HL-60/S4 treated with phorbol 12-myristate 13-acetate at 8.2 ng/mL for 4 days and 3 days (cell line): Measurements from ENCODE around the gene CPN2.

Experiments
- in situ Hi-C: fragments of 300-500 bp; cut with MboI; formaldehyde crosslinking; loops from 2 replicates; pipeline ENCODE4 v1.15.0; 2022; ENCODE audit warnings: low sequenced_read_pairs

CPN2 gene

DNA sequence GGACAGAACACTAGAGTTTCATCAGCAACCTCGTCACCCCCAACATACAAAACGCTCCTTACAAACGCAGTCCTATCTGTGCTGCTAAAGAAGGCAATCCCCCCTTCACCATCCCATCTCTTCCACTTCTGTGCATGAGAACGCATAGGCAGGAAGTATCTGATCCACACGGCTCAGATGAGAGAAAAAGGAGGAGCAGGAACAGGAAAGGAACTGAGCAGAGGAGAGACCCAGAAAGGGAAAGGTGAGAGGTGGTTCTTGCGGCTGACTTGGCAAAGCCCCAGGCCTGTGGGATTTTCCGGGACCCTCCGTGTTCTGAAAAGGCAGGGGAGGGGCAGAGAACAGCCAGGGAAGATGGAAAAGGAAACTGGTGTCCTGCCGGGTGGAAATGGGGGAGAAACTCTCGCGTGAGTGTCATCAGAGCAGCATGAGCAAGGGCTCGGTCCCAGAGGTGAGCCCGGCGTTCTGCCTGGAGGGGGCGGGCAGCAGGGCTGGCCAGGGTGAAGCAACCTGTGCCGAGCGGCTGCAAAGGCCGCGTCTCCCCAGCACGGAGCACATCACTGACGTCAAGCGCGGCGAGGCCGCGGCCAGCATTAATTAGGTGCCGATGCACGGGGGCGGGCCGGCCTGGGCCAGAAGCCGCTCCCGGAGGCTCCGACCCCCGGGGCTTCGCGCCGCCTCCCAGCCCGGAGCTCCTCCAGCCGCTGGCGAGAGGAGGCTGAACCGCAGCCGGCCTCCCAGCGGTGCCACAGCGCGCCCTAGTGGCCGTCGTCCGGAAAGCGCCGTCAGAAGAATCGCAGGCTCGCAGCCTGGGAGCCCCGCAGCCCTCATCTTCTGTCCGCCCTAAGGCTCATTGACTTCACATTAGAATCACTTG is 35.8 kb downstream of the CPN2 start:
- in situ Hi-C loops, result loop anchor here (5.0 to 25.0 kb wide), 2 partner anchors 528 to 653 kb away; no protein-coding TSS in a partner anchor

DNA sequence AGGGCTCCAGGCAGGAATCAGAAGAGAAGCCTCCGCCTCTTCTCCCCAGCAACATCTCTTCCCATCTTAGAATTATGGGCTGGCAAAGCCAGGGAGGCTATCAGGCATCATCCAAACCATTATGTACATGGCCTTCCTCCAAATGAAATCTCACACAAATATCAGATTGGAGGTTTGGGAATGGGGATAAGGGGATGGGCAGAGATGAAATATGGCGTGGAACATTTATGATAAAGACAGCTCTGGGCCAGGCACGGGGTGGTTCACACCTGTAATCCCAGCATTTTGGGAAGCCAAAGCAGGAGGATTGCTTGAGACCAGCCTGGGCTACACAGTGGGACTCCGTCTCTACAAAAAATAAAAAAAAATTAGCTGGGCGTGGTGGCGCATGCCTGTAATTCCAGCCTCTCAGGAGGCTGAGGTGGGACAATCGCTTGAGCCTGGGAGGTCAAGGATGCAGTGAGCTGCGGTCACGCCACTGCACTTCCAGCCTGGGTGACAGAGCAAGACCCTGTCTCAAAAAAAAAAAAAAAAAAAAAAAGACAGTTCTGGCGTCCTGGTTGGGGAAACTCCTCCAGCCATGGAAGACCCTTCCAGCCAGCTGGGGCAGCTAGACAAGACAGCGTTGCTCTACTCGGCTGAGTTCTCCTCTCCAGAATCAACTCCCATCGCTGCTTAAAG is 36.6 kb downstream of the CPN2 start:
- in situ Hi-C loops, result loop anchor here (5.0 to 25.0 kb wide), 2 partner anchors 527 to 652 kb away; no protein-coding TSS in a partner anchor

DNA sequence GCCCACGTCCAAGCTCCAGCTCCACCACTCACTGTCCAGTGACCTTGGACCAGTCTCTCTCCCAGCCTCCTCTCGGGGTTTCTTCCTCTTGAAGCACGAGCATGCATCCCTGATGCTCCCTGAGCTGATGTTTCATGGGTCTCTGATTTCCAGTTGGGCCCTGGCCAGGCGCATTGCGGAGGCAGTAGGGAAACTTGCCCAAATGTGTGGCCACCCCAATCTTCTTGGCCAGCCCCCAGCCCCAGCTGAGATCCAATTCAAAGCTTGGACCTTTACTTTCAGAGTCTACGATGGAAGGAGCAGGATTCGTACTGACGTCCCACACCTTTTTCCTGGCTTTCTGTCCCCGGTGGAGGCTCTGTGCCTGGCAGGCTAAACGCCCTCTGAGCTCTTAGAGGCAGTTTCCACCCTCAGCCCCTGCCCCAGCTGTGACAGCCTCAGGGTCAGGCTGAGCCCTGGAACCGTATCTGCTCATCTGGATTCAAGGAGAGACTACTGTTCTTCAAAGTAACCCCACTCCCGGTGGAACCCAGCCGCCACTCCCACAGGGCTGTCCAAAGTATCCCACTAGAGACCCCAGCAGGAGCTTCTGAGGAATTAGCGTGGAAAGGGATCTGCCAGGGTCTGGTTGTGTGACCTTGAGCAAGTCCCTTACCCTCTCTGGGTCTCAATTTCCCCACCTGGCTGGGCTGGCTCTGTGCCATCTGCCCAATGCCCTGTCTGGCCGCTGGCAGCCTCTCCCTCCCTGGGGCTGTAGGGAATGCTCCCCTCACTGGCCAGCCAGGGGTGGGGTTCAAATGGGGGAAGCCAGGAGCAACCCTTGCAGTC is 37.4 kb downstream of the CPN2 start:
- in situ Hi-C loops, result loop anchor here (25.0 kb wide), 1 partner anchor 651 kb away; no protein-coding TSS in a partner anchor

DNA sequence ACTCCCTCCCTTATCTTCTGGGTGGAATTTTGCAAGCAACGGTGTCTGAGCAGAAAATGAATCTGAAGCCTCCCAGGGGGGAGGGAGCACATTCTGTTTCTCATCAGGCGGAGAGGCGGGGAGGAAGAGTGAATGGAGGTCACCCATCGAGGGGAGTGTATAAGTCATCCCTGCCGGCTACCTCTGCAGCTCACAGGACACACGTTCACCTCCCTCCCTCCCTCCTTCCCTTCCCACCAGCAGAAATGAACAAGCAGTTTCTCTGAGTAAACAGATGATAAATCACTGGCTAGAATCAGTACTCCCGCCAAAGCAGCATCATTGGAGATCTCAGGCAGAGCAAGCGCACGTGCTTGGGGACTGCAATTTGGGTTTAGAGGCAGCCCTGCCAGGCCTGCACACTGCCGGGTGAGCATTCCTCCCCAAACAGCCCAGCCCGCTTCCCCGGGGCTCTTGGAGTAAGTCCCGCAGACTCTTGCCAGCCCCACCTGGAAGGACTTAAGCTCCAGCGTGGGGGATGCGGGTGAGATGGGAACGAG is 38.3 kb downstream of the CPN2 start:
- in situ Hi-C loops, result loop anchor here (25.0 kb wide), 1 partner anchor 651 kb away; no protein-coding TSS in a partner anchor

DNA sequence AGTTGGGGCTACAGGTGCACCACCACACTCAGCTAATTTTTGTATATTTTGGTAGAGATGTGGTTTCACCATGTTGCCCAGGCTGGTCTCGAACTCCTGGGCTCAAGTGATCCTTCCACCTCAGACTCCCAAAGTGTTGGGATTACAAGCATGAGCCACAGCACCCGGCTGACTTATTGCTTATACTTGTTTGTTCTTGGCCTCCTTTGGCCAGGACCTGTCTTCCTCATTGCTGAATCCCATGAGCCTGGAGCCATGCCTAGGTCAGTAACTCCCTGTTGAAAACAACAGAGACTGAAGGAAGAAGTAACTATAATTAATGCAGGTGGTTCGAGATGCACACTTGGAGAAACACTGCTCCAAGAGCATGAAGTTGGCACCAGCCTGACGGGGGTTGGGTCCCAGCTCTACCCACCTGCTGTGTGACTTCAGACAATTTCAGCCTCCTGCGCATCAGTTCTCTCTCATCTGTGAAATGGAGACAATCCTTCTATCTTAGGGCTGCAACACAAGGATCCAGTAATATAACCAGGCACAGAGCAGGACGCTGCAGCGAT is 38.9 kb downstream of the CPN2 start:
- in situ Hi-C loops, result loop anchor here (25.0 kb wide), 1 partner anchor 650 kb away; no protein-coding TSS in a partner anchor

DNA sequence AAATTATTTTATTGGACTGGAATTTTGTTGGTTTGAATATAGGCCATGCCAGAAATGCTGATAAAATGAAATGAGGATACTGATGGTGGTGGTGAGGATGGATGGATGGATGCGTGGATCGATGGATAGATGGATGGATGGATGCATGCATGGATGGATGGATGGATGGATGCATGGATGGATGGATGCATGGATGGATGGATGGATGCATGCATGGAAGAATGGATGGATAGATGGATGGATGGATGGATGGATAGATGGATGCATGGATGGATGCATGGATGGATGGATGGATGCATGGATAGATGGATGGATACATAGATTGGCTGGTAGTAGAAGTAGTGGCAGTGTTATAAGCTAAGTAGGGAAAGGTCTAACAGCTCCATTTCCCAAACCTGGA is 40.1 kb downstream of the CPN2 start:
- in situ Hi-C loops, result loop anchor here (25.0 kb wide), 1 partner anchor 649 kb away; no protein-coding TSS in a partner anchor

DNA sequence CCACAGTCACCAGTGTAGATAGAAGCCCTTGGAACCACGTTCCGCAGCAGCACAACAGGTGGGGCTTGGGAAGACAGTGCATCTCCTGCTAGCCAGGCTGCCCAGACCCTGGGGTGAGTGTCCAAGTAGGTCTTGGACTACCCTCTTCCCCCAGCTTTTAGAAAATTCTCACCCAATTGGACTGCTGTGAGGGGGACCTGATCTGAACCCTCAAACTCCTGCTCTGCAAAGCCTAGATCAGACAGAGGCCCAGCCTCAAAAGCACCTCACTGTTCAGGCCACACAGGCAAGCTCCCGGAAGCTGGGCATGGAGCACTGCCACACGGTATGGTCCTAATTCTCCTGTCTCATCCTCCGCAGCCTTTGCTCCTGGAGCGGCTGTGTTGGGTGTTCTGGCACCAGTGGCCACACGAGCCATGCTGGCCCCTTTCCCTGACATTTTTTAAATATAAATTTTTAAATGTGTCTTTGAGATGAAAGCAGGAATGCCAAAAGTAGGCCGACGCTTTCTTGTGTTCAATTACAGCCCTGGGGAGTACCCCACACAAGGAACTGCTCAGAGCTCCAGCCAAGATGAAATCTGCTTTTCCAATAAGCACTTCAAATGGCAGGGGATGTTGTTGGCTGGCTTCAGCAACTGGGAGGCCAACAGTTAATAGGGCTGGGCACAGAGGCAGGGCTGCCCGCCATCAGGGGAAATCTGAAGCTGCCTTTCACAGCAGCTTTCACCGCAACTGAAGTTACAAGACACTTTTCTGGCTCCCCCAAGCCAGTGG is 40.9 kb downstream of the CPN2 start:
- in situ Hi-C loops, result loop anchor here (25.0 kb wide), 1 partner anchor 648 kb away; no protein-coding TSS in a partner anchor

DNA sequence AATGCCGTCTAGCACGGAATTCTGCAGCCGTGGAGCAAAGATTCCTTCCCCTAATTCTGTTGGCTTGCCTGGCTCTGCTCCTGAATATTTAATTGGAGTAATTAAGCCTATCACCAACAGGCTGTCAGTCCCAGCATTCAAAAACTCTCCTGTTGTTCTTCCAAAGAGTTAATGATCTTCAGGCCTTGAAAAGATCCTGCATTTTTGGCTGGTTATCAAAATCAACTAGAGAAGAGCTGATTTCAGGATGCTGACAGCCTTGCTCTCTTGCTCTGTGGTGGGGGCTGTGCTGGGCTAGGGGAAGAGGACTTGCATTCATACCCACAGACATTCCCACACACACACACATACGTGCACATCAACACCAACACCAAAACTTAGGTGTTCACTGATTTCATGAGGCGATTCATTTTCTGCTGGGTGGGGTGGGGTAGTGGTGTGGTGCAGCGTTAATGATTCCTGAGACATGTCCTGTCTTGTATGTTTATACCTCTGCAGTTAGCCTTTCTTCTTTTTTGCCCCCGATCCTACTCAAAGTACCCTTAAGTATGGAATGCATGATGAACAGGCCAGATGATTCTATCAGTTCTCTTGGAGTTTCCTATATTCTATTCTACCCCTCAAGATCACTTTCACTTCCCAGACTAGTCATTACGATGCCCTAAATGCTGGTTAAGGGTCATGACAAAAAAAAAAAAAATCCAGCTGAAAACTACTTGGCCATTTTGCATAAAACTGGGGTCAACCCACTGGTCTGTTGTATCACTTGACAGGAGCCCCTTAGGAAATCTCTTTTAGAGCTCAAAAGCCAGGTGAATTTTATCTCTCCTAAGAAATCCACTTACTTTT is 42.3 kb downstream of the CPN2 start:
- in situ Hi-C loops, result loop anchor here (25.0 kb wide), 1 partner anchor 647 kb away; no protein-coding TSS in a partner anchor

DNA sequence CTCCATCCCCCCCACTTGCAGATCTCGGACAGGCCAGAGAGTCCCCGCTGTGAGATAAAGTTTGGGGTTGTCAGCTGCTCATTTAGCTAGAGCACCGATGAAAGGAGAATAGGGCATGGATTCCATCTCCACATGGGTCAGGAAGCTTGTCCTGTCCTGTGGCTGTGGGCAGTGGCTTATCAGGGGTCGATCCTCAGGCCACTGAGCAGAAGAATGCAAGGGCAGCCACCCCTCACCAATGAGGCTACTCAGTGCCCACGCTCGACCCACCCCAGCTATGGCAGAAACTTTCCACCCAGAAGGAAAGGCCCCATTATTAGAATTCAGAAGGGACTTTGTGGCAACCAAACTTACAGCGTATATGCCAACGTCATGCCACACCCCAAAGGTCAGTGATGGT is 43.3 kb downstream of the CPN2 start:
- in situ Hi-C loops, result loop anchor here (25.0 kb wide), 1 partner anchor 646 kb away; no protein-coding TSS in a partner anchor

DNA sequence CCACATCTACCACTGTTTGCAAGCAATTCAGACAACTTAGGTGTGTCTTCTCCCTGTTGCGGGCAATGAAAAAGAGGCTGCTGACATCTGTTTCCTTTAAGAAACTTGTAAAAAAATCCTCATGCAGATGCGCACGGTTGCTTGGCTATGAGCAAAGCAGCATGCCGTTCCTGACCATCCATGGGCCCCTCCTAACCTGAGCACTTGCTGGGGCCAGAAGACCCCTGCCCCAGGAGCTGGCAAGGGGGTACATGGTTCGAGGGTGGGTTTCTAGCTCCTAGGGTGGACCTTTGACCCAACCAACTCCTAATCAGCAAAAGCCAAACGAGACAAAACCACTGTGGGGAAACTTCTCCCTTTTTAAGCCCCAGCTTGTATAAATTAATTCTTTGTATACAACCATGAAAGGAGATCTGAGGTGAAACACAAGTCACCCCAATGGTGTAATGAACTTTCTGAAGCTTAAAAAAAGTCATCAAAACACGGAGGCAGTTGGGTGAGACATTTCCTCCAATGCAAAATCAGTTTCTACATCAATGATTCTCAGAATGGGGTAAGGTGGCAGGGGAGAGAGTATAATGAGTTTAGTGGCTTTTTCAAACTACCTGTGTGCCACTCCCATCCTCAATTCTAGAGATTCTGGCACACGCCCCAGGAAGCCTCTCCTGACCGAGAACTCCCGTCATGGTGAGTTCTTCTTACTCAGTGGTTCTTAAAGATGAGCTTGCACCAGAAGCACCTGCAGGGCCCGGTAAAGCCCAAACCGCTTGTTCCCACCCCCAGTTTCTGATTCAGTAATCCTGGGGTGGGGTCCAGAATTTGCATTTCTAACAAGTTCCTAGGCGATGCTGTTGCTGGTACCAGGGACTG is 44.1 kb downstream of the CPN2 start:
- in situ Hi-C loops, result loop anchor here (25.0 kb wide), 1 partner anchor 645 kb away; no protein-coding TSS in a partner anchor

DNA sequence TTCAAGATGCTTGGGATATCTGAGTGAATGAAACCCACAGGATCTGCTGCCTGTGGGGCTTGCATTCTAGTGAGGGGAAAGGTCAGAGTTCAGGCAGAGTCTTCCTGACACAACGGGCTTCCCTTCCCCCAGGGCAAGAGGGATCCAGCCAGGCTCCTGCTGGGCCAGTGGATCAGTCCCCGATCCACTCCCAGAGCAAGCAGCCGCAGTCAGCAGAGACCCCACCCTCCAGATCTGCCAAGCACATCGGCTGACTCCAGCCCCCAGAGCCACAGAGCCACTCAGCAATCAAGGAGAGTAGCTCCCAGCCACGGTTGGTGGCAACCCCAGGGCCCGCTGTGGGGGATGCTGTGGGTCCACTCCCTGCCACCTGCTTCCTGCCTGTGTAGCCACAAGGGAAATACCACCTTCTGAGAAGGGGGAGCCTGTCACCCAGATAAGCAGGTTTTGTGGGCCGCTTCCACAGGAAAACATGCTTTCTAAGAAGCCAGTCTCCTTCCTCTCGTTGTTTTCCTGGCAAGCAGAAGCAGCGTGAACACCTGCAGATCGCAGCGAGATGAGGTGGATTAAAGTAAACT is 44.9 kb downstream of the CPN2 start:
- in situ Hi-C loops, result loop anchor here (25.0 kb wide), 1 partner anchor 644 kb away; no protein-coding TSS in a partner anchor

DNA sequence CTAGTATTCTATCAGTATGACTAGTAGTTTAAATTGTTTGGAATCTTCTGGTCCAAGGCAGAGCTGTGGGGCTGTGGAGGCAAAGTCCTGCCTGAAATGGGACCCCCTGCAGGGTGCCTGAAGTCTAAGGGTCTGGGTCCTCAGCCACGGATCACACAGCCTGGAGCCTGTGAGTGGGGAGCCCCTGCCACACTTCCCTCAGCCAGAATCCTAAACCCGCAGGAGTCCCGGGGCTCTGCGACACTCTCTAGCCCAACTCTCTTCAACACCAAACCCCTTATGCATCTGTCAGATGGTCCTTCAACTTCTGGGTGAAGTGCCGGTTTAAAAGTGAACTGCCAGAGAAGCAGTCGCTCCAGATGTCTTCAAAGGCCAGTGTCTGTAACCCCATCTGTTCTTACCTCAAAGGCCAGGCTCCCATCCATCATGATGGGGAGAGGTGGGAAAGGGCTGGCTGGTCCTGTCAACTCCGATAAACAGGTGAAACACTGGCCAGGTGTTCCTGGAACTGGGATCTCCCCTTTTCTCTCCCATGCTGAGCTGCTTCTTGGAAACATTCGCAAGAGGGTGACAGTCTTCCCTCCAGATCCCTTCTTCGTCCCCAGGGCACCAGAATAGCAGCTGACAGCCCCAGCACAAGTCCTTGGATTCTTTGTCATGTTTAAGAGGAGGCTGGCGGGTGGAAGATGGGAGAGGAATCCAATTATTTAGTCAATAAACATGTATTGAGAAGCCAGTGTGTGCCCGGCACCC is 45.6 kb downstream of the CPN2 start:
- in situ Hi-C loops, result loop anchor here (25.0 kb wide), 1 partner anchor 643 kb away; no protein-coding TSS in a partner anchor

DNA sequence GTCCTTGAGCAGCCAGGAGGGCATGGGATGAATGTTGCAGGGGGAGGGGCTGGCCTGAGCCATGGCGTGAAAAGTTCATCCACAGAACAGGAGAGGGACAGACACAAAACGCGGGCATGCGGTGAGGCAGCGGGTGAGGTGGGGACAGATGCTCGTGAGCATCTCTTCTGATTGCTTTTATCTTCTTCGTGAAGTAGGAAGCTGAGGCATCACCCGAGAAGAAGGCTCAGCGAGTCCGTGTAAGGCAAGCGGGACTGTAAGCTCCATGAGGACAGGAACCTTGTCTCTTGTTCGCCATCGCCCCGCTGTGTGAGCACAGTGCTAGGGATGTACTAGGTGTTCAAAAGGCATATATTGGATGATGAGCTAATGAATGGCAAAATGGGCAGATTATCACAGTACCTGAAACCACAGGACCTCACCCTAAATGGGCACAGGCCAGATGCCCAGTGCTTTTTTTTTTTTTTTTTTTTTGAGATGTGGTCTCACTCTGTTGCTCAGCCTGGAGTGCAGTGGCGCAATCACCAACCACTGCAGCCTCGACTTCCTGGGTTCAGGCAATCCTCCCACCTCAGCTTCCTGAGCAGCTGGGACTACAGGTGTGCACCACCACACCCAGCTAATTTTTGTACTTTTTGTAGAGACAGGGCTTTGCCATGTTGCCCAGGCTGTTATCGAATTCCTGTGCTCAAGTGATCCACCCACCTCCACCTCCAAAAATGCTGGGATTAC is 46.8 kb downstream of the CPN2 start:
- in situ Hi-C loops, result loop anchor here (25.0 kb wide), 1 partner anchor 642 kb away; no protein-coding TSS in a partner anchor

DNA sequence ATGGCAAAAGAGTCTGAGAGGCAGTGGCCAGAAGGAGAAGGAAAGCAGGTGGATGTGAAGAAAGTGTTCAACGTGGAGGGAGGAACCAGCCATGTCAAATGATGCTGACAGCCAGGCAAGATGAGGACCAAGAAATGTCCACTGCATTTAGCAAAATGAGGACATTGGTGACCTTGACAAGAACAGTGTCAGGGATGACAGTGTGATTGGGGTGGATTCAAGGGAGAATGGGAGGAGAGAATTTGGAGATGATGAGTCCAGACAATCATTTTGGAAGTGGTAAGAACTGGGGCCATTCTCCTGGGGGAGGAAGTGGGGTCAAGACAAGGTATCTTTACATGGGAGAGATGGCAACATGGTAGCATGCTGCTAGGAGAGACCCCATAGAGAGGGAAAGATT is 47.4 kb downstream of the CPN2 start:
- in situ Hi-C loops, result loop anchor here (25.0 kb wide), 1 partner anchor 641 kb away; no protein-coding TSS in a partner anchor

DNA sequence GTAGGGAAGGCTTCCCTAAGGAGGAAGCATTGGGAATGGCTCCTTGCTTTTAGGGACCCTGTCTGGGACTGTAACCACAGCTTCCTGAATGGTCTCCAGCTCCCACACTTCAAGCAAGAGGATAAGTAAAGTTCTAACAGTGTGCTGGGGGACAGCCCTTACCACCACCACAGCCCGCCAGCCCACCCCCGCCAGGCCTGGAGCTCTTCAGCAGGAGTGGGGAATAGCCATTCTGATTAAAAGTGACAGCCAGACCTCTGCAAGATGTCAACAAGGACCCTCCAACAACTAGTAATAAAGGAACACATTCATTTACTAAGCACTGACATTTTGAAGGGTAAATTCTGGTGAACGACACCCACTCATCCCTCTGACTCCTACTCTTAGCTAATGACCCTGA is 49.4 kb downstream of the CPN2 start:
- in situ Hi-C loops, result loop anchor here (25.0 kb wide), 1 partner anchor 639 kb away; no protein-coding TSS in a partner anchor
